Measurements from ENCODE around the gene PRM2.

The PRM2 gene

GRCh38 chr16:11235703-11235991 is 40.6 kb downstream of the PRM2 start:
- Histone ChIP-seq H3K4me2 (ENCODE audit: low read length) (no peak overlapping the region), H3K27ac (no peak overlapping the region), H2AFZ (no peak overlapping the region), H3K79me2 (no peaks in the 10 kb centered on the region), H3K27me3 (ENCODE audit: control insufficient read depth, insufficient read depth, low read length) (no peaks in the 10 kb centered on the region), H3K9me3 (ENCODE audit: control insufficient read depth, low read length) (no peaks in the 10 kb centered on the region), H3K9ac (no peak overlapping the region), H3K4me3 (ENCODE audit: low read depth, low read length) (no peak overlapping the region), H3K4me1 (no peaks in the 10 kb centered on the region), H3K36me3 (ENCODE audit: control insufficient read depth, insufficient read depth, low read length) (no peaks in the 10 kb centered on the region)
- no peak for TF ChIP-seq CTCF (IDR thresholded peaks at IDR 0.05)

- H3K27ac ChIP-seq, result no peak overlapping the region
Measured at GRCh38 chr16:11234884-11235702, 41.2 kb downstream of the PRM2 start.

GRCh38 chr16:11233727-11234376 is 42.4 kb downstream of the PRM2 start:
- no peaks in the 10 kb centered on the region for H3K27me3 ChIP-seq (ENCODE audit: control insufficient read depth, insufficient read depth, low read length)
- no peak overlapping the region for H2AFZ ChIP-seq
- no peaks in the 10 kb centered on the region for H3K9me3 ChIP-seq (ENCODE audit: control insufficient read depth, low read length)
- no peaks in the 10 kb centered on the region for H3K4me1 ChIP-seq
- H3K27ac ChIP-seq, result no peak overlapping the region
- no peak overlapping the region for H3K9ac ChIP-seq
- H3K4me3 ChIP-seq (ENCODE audit: low read depth, low read length), result no peak overlapping the region
- H3K4me2 ChIP-seq (ENCODE audit: low read length), result no peak overlapping the region
- H3K79me2 ChIP-seq, result no peaks in the 10 kb centered on the region
- H3K36me3 ChIP-seq (ENCODE audit: control insufficient read depth, insufficient read depth, low read length), result no peaks in the 10 kb centered on the region
- no peak for TF ChIP-seq CTCF (IDR thresholded peaks at IDR 0.05)

More at GRCh38 chr16:11234884-11235702, 41.2 kb downstream of the PRM2 start:
- H3K79me2 ChIP-seq, result no peaks in the 10 kb centered on the region
- H3K9ac ChIP-seq, result no peak overlapping the region
- no peak for TF ChIP-seq CTCF (IDR thresholded peaks at IDR 0.05)
- no peak overlapping the region for H3K4me3 ChIP-seq (ENCODE audit: low read depth, low read length)
- H3K4me1 ChIP-seq, result no peaks in the 10 kb centered on the region
- no peak overlapping the region for H3K4me2 ChIP-seq (ENCODE audit: low read length)
- no peaks in the 10 kb centered on the region for H3K36me3 ChIP-seq (ENCODE audit: control insufficient read depth, insufficient read depth, low read length)
- no peak overlapping the region for H2AFZ ChIP-seq
- H3K9me3 ChIP-seq (ENCODE audit: control insufficient read depth, low read length), result no peaks in the 10 kb centered on the region
- no peaks in the 10 kb centered on the region for H3K27me3 ChIP-seq (ENCODE audit: control insufficient read depth, insufficient read depth, low read length)

GRCh38 chr16:11232852-11233726 is 43.2 kb downstream of the PRM2 start:
- Histone ChIP-seq H3K79me2 (no peaks in the 10 kb centered on the region), H3K27ac (no peak overlapping the region), H3K27me3 (ENCODE audit: control insufficient read depth, insufficient read depth, low read length) (no peaks in the 10 kb centered on the region), H2AFZ (no peak overlapping the region), H3K36me3 (ENCODE audit: control insufficient read depth, insufficient read depth, low read length) (no peaks in the 10 kb centered on the region), H3K4me1 (no peaks in the 10 kb centered on the region), H3K9ac (no peak overlapping the region), H3K4me2 (ENCODE audit: low read length) (no peak overlapping the region), H3K4me3 (ENCODE audit: low read depth, low read length) (no peak overlapping the region), H3K9me3 (ENCODE audit: control insufficient read depth, low read length) (no peaks in the 10 kb centered on the region)
- TF ChIP-seq CTCF (IDR thresholded peaks at IDR 0.05), result no peak
